Suppressor macrophage (primary cell): ENCODE results near the gene RPTOR.

Experiments used
- DNase-seq, 4 experiments: peaks; one replicate each; pipeline ENCODE4 v3.0.0-alpha.2; 2020 to 2022

RPTOR gene

DNA sequence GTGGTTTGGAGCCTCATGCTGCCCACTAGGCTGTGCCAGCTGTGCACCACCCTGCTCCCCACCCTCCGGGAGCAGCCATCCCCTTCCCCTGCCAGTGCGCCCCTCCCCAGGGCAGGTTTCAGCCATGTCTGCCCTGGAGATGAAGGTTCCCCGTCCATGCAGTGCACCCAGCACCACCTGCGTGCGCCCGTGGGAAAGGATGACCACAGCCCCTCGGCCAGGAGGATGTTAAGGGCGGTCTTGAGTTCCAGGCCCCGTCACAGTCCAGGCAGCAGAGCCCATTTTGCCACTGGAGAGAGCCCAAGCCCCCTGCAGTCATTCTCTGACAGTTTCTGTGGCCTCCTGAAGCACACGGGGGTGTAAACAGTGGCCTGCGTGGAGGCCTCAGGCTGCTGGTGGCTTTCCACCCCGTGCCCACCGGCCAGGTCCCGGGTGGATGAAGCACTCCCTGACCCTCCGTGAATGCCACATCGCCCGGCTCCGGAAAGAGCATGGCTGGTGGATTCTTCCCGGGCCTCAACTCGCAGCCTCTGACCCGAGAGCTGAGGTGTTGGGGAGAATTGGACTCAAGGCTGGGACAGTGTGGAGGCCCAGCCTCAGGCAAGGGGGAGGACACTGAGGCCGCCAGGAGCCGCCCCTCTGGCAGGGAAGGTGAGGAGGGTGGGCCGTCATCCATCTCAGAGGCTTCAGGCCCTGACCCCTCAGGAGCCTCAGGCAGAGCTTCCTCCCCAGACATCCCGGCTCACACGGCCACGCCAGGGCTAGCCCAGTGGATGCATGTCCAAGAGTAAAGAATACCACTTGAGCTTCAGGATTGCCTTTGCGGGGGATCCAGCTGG is 377.3 kb downstream of the RPTOR start:
- DNase-seq, result no peak

DNA sequence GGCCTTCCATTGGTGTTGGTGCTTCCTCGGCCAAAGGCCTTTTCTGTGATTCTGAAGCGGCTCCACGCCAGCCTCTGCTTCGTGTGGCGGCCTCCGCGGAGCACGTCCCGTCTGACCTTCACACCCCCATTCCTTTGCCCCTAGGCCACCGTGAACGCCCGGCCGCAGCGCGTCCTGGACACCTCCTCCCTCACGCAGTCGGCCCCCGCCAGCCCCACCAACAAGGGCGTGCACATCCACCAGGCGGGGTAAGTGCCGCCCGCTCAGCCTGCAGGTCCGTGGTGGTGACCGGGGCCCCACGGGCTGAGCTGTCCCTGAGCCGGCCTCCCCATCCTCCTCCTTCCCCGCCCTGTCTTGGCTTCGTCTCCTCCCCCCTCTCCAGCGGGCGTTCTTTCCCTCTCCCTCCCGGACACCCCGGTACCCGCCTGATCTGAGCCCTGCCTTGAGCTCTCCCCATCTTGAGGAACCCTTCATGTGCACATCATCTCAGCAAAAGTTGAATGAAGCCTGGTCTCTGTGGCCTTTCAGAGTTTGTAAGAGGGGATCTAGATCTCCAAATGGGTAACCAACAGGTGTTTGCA is 378.0 kb downstream of the RPTOR start:
- no peak for DNase-seq

DNA sequence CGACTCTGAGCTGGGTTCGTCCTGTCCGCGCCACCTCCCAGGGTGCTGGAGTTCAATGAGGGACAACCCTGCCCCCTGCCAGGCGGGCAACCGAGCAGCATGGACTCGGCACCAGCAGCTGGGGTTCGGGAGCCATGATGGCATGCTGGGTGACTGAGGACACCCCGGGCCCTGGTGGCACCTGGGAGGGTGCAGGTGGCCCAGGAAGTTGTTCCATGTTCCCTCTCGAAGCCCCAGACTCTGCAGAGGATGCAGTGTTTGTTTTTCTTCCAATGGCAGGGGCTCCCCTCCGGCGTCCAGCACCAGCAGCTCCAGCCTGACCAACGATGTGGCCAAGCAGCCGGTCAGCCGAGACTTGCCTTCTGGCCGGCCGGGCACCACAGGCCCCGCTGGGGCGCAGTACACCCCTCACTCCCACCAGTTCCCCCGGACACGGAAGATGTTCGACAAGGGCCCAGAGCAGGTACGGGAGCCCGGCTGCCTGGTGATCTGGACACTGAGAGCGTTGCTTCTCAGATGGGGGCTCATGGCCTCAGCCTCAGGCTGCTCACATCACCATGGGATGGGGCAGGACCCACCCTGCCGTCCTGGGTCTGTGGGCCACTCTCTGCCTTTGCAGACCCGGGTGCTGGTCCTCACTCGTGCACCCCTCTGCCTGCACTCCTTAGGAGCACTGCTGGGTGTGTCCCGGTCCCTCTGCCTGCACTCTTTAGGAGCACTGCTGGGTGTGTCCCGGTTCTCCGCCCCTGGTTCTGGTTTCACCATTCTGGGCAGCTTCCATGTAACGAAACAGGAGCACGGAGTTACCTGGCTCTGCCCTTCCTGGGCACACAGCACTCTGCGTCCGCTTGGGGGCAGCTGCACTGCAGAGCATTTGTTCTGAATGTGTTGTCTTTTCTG is 378.8 kb downstream of the RPTOR start:
- DNase-seq, result no peak

DNA sequence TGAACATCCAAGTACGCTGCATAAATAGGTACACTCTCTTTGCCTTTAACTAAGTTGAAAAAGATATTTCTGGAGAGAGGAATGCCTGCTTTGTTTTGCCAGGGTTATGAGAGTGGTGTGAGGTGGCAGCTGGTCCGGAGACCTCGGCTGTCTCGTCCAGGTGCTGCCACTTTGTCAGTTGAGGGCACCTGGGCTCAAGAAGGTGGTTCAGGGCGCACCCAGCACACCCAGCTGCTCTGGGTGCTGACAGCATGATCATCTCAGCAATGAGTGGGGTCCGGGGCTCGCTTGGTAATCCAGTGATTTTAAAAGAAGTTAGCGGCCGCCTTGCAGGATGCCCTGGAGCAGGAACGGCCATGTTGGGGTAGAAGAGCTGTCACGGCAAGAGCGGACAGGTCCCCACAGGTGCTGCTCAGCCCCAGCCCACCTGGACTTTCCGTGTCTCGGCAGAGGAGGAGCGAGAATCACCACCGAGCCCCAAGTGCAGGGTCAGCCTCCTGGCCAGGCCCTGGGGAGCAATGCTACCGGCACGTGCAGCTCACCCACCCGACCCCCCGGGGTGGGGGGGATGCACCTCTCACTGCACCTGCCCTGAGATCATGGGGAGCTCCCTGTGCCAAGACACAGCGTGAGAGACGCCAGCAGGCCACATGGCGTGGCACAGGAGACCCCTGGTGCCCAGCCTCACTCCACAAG is 379.6 kb downstream of the RPTOR start:
- no peak for DNase-seq

DNA sequence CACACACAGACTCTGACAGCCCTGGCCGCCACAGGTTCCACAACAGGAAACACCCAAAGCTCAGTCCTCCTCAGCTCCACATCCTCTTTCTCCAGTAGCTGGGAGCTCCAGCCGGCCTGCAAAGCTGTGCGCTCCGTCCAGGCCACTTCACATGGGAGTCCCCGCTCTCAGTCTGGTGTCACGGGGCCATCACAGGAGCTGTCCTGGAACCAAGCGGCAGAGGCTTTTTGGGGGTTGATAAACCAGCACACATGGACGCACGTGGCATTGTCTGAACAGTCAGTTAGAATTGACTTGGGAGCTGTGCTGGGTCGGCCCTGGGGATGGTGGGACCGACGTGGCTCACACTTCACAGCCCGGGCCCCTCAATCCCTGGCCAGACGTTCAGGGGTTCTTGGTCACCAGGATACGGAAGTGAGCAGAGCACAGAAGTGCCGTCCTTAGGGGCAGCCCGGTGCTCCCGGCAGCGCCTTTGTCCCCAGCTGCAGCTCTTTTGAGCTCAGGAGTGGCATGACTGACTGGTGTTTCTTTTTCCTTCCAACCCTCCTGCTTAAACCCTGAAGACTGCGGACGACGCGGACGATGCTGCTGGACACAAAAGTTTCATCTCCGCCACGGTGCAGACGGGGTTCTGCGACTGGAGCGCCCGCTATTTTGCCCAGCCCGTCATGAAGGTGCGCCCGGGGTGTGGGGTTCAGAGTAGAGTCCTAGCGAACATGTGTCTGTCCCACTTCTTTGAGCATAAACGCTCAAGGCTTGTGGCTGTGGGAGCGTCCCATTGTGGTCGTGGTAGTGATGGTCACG is 380.4 kb downstream of the RPTOR start:
- DNase-seq, result no peak

DNA sequence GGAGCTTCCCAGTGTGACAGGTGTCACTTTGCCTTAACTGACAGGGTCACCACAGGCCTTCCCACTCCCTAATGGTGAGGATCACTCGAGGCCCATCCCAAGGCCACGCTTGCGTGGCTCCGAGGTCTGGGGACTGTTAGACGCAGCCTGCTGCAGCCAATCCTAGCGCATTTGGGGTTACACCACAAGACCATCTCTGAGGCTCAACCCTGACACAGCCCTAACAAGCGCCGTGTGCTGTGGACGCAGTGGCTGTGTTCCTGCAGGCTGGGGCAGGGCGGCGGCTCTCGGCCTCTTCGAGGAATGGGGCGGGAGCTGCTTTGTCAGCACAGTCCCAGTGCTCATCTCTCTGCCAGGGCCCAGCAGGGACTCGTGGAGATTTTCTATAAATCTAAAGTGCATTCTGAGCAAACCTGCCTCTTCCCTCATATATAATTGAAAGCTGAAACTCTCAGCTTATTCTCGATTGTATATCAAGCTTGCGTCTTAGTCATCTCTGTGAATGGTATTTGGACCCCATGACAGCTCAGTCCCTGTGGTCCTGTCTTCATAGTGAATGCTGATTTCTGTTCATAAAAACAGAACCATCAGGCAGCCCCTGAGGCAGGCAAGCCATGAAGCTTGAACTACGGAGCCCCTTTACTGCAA is 381.2 kb downstream of the RPTOR start:
- no peak for DNase-seq

DNA sequence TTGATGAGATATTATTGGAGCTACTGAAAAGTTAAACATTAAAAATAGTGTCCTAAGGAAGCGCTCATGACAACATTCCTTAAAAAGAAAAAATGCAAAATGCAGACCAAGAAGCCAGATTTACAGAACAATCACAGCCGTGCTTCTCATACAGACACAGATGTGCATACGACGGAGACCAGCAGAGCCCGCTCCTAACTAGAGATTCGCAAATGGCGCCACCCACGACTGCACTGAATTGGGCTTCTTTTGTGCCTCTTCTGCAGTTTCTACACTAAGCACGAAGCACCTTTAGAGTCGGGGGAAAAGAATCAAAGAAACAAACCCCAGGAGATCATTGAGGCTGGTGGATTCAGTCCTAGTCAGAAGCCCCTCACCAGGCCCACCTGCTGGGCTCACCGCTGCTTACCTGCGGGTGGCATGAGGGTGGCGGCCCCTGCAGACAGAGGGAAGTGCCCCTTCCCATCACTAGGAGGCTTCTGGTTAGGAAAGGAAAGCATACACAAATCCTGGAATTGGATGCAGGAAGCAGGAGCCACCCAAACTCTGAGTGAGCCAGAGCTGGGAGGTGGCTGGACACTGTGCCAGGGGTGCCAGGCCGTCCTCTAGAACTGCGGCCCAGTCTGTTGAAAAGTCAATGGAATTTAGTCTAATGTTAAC is 382.1 kb downstream of the RPTOR start:
- no peak for DNase-seq

DNA sequence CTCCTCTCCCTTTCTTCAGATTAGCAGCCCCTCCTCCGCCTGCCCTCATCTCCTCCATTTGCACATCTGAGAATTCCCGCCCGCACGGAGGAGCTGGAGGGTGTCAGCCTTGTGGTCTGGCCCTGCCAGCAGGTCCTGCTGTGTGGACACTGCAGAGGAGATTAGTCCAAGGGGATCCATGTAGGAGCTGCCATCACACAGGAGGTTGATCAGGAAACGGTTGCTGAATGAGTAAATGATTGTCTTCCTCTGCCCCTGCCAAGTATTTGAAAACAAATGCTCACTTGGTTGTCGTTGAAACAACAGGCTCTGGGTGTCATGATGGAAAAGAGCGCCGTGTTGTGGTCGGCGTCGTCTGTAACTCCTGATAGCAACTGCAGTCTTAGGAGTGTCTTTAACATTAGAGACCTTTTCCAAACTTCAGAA is 383.2 kb downstream of the RPTOR start:
- no peak for DNase-seq

DNA sequence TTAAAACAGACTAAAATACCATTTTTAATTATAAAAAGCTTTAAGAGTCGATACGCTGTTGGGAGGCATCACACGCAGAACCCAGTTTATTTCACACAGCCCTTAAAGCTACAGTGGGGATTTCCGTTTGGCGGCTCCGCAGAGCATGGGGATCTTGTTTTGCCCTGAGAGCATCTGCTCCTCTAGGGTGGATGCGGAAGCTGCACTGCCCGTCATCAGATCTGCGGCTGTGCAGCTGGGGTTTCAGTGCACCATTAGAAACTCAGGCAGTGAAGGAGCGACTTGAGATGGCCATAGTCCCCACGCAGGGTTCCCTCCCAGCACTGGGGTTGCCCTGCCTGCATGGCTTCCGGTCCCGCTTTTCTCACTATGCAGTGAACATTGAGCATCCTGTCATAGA is 384.8 kb downstream of the RPTOR start:
- no peak for DNase-seq

DNA sequence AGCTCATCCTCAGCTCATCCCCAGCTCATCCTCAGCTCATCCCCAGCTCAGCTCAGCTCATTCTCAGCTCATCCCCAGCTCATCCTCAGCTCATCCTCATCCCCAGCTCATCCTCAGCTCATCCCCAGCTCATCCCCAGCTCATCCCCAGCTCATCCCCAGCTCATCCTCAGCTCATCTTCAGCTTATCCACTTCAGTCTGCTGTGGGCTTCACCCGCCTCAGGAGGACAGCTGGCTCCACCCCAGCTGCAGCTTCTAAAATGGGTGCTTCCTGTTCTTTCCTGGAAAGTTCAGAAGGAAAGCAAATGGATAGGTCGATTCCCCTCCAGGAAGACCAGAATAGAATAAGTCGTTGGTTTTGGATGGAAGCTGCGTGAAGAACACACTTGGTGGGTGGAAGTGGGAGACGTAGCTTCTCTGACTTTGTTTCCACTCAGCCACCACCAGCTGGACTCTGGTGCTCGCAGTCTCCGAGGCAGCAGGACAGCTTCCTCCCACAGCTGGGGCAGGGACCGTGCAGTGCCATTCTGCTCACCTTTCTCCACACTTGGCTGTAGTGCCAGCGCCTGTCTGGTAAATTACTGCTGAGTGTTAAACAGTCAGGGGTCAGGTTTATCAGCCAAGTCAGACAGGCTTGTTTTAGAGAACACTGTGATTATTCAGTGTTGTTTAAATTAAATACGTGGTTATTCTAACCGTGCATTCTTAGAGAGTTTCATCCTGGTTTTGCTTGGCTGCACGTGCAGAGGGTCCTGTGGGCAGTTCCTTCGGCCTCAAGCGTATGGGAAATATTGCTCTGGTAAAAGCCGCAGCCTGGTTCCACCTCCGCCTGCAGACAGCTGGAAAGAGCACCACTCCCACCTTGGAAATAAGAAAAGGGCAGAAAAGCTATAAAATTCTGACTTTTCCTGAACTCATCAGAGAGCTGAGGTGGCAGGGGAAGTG is 386.0 kb downstream of the RPTOR start:
- no peak for DNase-seq

DNA sequence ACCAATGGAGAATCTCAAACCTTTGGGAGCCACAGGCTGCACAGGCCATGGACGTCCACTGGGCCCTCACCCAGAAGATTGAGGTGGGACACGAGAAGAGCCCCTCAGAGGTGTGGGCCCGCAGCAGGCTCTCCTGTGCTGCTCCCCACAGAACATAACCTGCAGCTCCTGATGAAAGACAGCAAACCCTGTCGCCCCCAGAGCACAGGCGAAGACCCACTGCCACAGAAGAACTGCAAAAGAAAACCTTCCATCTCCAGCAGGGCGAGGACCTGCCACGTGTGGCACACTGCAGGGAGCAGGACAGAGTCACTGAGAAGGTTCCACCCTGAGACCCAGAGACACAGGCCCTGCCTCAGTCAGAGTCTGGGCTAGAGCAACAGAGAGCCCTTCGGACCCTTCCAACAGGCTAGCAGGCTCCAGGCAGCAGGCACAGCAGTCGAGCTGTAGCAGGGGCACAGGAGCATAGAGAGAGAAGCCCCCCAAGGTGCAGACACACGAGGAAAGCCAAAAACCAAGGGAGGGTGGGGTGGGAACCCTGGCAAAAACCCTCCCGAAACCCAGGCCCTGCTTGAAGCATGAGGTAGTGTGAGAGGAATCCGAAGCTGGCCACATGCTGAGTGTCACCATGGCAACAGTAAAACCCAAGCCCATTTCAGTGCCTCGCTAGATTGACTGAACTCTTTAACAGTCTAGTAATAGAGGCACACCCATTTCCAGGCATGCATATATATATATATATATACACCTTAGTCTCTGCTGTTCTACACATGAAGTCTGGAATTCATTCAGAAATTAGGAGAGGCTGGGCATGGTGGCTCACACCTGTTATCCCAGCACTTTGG is 387.0 kb downstream of the RPTOR start:
- DNase-seq, result no peak

DNA sequence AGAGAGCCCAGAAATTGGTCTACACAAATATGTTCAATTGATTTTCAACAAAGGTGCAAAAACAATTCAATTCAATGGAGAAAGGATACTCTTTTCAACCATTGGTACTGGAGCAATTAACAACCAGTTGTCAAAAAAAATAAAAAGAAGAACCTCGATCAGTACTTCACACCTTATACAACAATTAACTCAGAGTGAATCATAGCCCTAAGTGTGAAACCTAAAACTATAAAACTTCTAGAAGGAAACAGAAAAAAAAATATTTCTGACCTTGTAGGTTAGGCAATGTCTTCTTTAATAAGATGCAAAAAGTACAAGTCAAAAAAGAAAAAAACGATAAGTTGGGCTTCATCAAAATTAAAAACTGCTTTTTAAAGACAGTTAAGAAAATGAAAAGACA is 390.9 kb downstream of the RPTOR start:
- DNase-seq, result no peak

DNA sequence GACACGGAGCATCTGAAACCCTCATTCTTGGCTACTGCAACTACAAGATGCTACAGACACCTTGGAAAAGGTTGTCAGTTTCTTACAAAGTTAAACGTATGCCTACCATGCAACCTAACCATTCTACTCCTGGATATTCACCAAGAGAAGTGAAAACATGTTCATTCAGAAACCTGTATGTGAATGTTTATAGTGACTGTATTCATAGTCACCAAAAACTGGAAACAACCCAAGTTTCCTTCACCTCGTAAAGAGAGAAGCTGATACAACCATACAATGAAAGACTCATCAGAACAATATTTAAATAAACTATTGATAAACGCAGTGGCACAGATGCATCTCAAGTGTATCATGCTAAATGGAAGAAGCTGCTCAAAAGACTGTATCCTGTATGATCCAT is 391.6 kb downstream of the RPTOR start:
- no peak for DNase-seq

DNA sequence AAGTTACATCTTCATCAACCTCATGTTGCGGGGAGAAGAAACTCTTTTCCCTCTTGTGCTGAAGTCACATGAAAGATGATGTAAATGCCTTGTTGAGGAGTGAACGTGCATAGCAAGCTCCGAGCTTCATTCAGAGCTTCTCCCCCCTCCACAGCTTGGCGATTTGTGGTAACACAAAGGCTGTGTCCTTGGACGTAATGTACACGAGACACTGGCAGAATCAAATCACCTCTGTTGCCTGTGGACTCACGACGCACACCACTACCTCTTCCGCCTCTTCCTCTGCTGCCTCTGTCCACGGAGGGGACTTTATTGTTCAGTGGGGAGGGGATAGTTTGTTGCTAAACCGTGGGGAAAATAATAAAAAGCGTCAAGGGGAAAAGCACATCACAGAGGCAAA is 392.1 kb downstream of the RPTOR start:
- DNase-seq, result no peak

DNA sequence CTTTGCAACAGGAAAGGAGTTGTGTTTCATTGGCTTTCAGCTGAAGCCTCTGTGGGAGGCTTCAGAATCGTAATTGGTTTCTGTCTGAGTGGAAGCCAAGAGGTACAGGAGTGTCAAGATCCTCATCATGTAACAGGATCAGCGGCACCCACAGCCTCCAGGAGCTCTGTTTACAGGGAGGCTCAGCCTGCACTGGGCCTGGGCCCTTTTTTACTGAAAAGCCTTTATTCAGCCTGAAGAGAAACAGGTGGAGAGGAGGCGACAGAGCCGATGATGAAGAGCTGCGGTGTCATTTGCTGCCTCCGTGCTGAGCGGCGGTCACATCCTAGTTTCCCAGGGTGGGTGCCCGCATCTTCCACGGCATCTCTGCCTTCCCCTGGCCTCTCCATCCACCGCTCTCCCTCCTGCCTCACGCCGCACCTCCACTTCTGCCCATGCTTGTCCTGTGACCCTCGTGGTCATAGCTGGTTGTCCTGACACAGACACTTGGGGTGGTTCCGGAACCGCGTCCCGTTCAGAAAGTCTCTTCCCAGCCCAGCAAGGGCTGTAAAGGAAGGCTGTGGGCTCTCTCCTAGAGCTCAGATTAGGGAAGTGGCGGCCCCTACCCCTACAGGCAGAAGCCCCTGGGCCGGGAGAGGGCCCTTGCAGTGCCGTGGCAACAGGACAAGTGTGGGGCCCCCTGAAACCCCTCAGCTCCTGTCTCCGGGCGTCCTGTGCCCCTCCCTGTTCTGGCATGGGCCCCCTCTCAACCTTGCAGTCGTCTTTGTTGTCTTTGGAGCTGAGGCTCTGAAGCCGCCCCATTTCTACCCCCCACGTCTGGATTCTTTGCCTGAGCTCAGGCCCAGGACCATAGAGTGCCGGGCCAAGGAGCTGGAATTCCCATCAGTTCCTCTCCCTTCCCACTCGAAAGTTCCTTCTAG is 393.1 kb downstream of the RPTOR start:
- peak in 1 of 4 experiments; percentile 32 for DNase-seq

DNA sequence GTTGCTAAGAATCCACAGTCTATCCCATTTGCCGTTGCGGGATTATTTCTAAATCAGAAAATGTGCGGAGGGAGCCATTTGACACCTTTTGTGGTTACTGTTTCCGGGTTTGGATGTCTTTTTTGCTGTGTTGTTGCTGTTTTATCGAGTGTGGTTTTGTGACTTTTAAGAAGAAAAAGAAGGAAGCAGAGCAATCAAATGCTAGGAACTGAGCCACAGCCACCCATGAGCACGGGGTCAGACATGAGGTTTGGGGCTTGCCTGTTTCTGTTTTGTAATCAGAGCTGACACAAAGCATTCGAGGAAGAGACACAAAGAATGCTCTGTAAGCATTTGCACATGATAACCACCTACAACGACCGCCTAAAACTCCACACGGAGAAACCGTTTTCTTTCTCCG is 393.9 kb downstream of the RPTOR start:
- DNase-seq, result peak; percentile 50 to 90 (median 65)
